ENCODE data around the gene C1orf198.

The C1orf198 gene

DNA sequence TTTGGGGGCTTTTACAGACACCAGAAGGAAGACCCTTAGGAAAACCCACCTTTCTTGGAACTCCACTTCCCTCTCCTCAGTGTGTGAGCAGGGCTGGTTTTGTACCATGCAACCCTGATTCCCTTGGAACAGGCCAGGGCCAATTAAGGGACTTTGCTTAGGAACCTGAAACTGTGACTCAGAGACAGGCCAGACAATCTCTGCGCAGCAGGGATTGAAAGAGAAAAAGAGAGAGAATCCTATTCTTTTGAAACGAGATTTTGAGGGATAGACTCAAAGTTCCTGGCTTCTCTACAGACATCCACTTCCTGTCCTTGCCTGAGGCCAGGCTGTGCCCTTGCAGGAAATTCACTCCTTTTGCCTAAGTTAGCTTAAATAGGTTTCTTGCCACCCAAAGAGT, 23.1 kb upstream of the C1orf198 start:
- no peak for DNase-seq

- no peak for DNase-seq
These were observed 16.3 kb upstream of the C1orf198 start for GRCh38 chr1:230884646-230885045.

DNA sequence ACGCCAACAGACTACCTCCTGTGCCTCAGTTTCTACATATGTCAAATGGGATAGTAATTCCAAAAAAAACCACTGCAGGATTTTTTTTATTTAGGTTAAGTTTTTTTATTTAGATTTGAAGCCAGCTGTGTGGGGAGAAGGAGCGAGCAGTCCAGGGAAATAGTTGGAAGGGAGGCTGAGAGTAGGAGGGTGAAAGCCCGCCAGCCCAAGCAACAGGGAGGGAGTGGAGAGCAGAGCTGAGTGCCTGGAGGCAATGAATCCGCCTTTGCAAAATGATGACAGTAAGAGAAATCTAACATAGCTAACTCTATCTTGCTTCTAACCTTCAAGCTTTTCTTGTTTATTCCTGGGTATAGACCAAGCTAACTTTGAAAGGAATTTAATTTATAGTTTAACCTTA, 15.6 kb upstream of the C1orf198 start:
- no peak for DNase-seq

DNA sequence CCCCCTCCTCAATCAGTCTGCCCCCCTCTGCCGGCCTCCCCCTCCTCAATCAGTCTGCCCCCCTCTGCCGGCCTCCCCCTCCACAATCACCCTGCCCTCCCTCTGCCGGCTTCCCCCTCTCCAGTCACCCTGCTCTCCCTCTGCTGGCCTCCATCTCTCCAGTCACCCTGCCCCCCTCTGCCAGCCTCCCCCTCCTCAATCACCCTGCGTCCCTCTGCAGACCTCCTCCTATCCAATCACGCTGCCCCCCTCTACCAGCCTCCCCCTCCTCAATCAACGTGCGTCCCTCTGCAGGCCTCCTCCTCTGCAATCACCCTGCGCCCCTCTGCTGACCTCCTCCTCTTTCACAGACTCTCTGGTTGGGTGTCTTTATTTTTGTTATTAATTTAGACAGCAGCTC, 11.5 kb upstream of the C1orf198 start:
- DNase-seq = no peak

DNA sequence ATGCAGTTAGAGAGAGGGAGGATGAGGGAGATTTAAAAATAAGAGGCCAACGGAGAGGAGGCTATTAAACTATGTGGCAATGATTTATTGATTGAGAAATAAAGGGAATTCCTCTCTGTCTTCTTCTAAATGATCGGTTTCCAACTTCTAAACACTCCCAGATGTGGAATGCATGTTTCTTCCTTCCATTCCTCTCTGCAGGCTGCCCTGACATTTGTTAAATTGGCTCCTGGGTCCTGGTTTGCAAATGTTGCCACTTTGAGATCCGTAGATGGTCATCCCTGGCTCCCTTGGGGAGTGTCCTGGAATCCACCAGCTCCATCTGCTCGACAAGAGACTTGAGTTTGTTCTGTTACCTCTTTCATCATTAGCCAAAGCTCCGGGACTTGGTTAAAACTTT, 10.3 kb upstream of the C1orf198 start:
- no peak for DNase-seq

- DNase-seq = no peak
These were observed 9.7 kb upstream of the C1orf198 start for GRCh38 chr1:230877924-230878590.

- DNase-seq = no peak
These were observed 9.0 kb upstream of the C1orf198 start for GRCh38 chr1:230877146-230877923.

GRCh38 chr1:230876660-230877059, 8.3 kb upstream of the C1orf198 start:
- DNase-seq = no peak

DNA sequence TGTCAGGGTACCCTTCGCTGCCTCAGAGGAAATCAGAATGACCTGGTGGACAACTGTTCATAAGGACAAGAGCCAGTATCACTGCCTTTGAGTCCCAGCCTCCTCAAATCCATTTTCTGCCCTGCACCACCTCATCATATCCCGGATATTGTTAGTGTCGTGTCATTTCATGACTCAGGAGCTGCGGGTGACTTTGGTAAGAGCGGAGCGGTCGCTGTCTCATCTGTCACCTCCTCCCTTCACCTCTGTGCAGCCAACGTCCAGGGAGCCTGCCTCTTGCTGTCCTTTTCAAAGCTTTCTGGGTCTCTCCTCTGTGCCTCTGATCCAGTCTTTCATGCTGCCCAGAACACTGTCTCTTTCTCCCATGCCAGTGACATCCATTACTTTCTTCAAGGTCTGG, 7.0 kb upstream of the C1orf198 start:
- no peak for DNase-seq

DNA sequence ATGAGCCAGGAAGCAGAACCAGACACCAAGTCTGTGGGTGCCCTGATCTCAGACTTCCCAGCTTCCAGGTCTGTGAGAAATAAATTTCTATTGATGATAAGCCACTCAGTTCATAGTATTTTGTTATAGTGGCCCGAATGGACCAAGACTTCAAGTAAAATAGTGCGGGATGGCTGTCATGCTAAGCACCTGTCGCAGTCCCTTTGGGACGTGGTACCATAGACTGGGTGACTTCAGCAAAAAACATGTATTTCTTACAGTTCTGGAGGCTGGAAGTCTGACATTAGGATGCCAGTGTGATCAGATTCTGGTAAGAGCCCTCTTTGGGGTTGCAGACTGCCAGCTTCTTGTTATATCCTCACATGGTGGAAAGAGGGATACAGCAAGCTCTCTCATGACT, 2.6 kb upstream of the C1orf198 start:
- DNase-seq = no peak

GRCh38 chr1:230869500-230869899, 1.2 kb upstream of the C1orf198 start:
- peak; percentile 25 for DNase-seq

GRCh38 chr1:230868736-230869385, 540 bp upstream of the C1orf198 start:
- peak; percentile 23 for DNase-seq

DNA sequence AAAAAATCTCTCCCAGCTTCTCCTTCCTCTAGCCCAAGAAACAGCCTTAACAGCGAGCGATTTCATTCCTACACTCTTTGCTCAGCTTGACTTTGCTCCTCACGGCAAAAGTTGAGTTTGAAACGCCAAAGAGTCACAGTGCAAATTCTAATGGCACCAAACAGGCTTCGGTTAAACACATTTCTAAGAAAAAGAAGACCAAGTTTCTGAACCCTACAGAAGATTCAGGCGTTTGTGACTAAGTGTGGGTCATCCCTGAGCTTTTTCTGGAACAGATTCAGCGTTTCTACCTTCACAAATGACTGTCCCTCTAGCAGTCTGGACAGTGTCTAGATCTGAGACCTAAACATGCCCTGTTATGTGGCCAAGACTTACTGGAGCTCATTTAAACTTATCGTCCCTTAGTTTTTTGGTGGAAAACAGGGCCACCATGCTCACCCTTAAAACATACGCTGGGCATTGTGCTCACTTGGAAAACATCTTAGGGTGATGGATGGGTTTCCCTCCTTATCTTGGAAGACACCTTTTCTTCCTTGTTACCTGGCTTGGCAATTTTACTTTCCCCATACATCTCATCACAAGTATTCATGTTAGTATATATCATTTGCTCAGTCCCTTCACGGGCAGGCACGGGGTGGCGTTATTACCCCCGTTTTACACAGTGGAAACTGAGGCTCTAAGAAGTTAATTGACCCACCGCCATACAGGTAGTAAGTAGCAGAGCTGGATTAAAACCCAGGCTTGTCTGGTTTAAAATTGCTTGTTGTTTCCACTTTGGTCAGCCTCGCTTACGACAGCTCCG, 1.0 kb downstream of the C1orf198 start:
- DNase-seq = peak; percentile 44

DNA sequence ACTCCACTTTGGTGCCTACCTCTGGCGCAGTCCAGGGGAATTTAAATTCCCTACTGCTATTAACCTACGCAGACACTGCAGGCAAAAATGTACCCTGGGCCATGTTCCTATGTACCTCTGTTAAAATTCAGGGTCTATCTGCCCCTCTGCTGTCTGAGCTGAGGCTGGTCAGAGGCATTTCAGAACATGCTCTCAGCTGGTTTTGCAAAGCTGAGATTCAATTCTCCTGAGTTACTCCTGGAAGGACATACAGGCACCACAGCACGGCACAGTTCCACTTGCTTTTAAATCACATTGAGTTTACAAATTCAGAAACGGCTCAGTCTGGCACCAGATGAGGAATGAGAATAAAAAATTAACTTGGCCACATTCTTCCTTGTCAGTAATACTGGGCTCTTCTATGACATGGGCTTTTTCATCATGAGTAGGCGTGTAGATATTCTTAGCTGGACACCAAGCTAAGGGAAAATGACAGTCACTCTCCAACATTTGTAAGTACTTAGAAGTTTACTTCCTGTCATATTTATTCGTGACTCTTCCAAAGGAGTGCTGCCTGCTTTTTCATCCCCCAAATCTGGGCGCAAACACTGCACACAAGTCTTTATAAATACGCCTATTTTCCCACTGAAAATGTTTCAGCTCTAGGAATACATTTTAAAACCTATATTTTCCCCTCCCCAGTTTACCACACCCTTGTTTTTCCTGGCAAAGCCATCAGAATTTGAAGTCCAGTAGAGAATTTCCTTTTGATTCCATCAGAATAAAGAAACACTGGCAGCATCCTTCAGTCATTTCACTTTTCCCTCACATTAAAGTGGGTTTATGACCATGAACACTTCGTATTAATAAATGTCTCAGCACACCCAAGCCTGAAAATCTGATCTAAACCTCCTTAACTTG, 1.9 kb downstream of the C1orf198 start:
- peak; percentile 67 for DNase-seq

DNA sequence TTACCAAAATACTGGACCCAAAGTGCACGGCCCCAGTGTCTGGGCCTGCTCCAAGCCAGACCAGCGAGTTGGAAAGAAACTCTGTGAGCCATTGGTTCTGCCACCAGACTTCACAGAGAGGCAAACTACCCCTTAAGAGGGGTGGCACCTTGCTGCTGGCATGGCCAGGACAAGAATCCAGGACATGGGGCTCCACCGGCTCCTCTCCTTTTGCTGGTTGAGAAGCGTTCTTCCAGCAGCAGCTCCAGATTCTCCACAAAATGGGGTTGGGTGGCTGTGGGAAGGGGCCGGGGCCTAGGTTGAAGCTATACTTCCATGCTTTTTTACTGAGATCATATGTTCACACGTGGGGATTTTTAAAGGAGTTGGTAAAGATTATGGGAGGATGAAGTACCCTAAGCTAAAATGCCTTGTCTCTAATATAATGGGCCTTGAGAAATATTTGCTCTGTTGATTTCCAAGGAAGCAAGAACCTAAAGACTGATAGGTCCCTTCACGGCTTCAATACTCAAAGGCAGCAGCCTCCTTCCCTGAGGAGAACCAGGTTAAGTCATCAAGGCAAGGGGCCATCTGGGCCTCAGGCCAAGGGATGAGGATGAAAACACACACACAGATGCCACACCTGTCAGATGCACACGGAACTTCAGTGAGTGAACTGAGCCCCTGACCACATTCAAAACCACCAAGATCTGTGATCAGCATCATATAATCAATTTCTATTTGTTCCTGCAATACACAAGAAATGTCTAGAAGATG, 3.1 kb downstream of the C1orf198 start:
- no peak for DNase-seq

GRCh38 chr1:230864441-230864840, 3.9 kb downstream of the C1orf198 start:
- DNase-seq = no peak

DNA sequence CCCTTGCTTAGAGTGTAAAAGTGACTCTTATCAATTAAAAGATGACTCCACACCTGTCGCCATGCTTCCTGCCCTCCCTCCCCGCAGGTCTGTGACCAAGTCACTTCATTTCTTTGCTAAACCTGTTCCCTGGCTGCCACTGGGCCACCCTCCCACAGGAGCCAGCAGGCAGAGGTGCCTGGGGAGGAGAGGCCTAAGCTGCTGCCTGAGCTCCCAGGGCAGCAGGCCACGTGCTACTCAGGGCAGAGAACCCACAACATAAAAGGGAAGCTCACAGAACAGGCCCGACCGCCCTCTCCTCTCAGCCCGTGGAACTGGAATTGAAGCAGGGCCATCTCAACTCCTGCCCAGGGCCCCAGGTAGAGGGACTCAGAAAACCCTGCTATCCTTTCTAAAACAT, 4.9 kb downstream of the C1orf198 start:
- no peak for DNase-seq

DNA sequence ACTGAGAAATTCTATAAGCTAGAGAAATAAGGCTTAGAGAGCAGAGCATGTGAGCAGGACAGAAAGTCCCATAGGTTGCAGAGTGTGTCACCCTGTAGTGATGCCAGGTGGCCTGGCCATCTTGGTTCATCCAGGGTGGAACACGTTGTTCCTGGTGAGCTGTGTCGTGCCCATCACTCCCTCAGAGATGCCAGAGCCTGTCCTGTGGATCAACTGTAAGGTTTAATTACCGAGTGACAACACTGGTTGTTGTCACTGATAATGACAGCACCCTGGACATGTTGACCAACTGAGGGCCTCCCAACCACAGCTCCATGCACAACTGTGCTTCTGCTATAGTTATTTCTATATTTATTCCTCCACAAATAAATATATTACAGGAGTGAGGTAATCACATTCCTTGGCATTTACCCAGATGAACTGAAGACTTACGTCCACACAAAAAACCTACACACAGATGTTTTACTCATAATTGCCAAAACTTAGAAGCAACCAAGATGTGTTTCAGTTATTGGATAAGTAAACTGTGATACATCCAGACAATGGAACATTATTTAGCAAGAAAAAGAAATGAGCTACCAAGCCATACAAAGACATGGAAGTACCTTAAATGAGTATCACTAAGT, 6.2 kb downstream of the C1orf198 start:
- no peak for DNase-seq

- no peak for DNase-seq
These were observed 6.8 kb downstream of the C1orf198 start for GRCh38 chr1:230861489-230861888.

DNA sequence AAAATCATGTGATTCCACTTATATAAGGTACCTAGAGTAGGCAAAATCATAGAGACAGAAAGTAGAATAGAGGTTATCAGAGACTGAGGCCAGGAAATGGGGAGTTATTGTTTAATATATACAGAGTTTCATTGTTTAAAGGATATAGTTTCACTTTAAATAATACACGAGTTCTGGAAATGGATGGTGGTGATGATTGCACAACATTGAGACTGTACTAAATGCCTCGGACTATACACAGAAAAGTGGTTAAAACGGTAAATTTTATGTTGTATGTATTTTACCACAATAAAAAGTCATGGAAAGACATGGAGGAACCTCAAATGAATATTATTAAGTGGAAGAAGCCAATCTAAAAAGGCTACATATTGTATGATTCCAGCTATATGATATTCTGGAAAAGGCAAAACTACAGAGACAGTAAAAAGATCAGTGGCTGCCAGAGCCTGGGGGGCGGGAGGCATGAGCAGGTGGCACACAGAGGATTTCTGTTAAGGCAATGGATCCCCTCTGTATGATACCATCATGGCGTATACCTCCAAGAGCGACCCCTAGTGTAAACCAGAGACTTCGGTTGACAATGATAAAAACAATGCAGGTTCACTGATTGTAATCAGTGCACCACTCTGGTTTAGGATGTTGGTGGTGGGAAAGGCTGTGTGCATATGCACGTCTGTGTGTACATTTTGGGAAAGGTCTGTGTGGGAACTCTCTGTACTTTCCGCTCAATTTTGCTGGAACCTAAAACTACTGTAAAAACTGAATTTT, 7.5 kb downstream of the C1orf198 start:
- no peak for DNase-seq

Measured in kidney glomerular epithelial cell (primary cell).